ENCODE data around the gene DOCK4. TPM values are rescaled to one million over a fixed set of nuclear protein-coding genes. Genes with fewer than 3 reads are reported as not detected.

Gene DOCK4
- total RNA-seq, 1 donor from 2014 or later: 60.3 TPM

DNA sequence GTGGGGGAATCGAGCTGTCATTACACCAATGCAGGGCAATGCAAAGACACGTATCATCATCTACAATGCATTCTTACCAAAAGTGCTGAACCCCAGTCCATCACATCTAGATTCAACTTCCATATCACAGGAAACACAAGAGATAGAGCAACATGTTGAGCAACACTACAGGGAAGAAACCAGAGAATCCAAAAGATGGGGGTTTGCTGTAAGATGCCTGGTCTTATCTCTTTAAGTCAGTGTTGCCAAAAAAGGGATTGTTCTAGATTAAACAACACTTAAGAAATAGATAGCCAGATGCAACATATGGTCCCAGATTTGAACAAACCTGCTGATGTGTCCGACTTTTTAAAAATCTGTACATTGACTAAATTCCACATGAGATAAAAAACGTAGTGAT lies 328.3 kb downstream of the DOCK4 start:
- no peak overlapping the region for H3K27ac Mint-ChIP-seq (ENCODE audit: unreplicated experiment)
- H3K9me3 Mint-ChIP-seq (ENCODE audit: unreplicated experiment): no peaks in the 10 kb centered on the region
- no peak for DNase-seq
- H3K36me3 Mint-ChIP-seq (ENCODE audit: unreplicated experiment): peaks cover 24% of the 10 kb centered on the region
- peaks cover 8% of the 10 kb centered on the region for H3K4me1 Mint-ChIP-seq (ENCODE audit: low read depth, unreplicated experiment)
- TF ChIP-seq, protein P1, sequence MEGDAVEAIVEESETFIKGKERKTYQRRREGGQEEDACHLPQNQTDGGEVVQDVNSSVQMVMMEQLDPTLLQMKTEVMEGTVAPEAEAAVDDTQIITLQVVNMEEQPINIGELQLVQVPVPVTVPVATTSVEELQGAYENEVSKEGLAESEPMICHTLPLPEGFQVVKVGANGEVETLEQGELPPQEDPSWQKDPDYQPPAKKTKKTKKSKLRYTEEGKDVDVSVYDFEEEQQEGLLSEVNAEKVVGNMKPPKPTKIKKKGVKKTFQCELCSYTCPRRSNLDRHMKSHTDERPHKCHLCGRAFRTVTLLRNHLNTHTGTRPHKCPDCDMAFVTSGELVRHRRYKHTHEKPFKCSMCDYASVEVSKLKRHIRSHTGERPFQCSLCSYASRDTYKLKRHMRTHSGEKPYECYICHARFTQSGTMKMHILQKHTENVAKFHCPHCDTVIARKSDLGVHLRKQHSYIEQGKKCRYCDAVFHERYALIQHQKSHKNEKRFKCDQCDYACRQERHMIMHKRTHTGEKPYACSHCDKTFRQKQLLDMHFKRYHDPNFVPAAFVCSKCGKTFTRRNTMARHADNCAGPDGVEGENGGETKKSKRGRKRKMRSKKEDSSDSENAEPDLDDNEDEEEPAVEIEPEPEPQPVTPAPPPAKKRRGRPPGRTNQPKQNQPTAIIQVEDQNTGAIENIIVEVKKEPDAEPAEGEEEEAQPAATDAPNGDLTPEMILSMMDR (IDR thresholded peaks at IDR 0.05; ENCODE audit: partially characterized antibody, unreplicated experiment): no peak
- peaks cover 4% of the 10 kb centered on the region for H3K27me3 Mint-ChIP-seq (ENCODE audit: unreplicated experiment)
- no peak overlapping the region for H3K4me3 Mint-ChIP-seq (ENCODE audit: unreplicated experiment)

- Mint-ChIP-seq H3K4me3 (ENCODE audit: unreplicated experiment) (no peak overlapping the region), H3K27ac (ENCODE audit: unreplicated experiment) (no peak overlapping the region), H3K9me3 (ENCODE audit: unreplicated experiment) (no peaks in the 10 kb centered on the region), H3K36me3 (ENCODE audit: unreplicated experiment) (no peaks in the 10 kb centered on the region), H3K4me1 (ENCODE audit: low read depth, unreplicated experiment) (peaks cover 8% of the 10 kb centered on the region), H3K27me3 (ENCODE audit: unreplicated experiment) (no peaks in the 10 kb centered on the region)
- no peak for DNase-seq
- TF ChIP-seq, protein P1 (IDR thresholded peaks at IDR 0.05; ENCODE audit: partially characterized antibody, unreplicated experiment): no peak
Observed at GRCh38 chr7:111873963-111874690, 332.1 kb downstream of the DOCK4 start.

DNA sequence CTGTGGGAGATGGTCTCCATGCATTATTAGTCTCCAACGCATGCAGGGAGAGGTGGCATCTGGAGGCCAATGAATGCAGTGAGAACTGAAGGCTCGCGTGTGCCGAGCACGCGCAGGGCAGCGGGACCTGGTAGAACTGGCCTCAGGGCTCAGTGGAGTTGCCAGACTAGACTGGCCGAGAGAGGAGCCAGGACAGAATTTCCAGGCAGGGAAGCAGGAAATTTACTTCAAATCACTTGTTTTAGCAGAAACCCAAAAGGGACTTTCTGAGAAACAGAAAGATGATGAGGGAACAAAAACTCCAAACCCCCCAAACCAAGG lies 332.9 kb downstream of the DOCK4 start:
- Mint-ChIP-seq H3K4me1 (ENCODE audit: low read depth, unreplicated experiment) (peaks cover 8% of the 10 kb centered on the region), H3K27me3 (ENCODE audit: unreplicated experiment) (no peaks in the 10 kb centered on the region), H3K36me3 (ENCODE audit: unreplicated experiment) (no peaks in the 10 kb centered on the region), H3K4me3 (ENCODE audit: unreplicated experiment) (no peak overlapping the region), H3K9me3 (ENCODE audit: unreplicated experiment) (no peaks in the 10 kb centered on the region), H3K27ac (ENCODE audit: unreplicated experiment) (no peak overlapping the region)
- DNase-seq: no peak
- TF ChIP-seq, protein P1 (IDR thresholded peaks at IDR 0.05; ENCODE audit: partially characterized antibody, unreplicated experiment): no peak

DNA sequence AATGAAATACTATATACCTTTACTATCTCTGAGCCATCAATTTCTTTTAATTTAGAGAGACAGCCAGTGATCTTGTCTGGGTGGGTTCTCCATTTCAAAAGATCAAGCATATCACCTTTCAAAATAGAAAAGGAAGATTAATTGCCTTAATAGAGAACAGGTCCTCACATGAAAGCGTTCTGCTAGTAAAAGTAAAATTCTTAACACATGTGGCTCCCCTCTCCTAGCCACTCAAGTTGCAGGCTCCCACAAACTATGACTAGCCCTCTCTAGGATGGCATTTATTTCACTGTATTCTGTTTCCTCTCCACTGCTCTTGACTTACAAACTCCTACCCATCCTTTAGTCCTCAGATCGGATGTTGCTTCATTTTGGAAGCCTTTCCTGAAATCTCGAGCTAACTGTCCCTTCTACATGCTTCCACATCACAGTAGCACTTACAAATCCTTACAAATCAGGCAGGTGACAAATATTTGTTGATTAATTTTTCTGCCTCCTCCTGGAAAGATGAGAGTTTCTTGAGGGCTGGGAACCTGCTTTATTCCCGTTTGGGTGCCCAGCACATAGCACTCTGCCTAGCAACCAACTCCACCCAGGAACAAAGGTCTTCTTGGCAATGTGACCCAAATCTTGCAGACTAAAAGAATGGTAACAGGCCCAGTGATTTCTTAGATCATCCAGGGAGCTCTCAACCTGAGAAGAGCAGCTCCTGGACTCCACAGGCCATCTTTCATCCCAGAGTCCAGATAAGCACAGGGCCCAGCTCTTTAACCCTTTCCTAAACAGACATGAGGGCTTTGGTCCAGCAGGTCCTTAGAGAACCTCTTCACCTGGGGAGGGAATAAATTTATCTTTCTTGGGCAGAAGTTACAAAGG lies 333.5 kb downstream of the DOCK4 start:
- DNase-seq: no peak
- Mint-ChIP-seq H3K4me3 (ENCODE audit: unreplicated experiment) (no peak overlapping the region), H3K9me3 (ENCODE audit: unreplicated experiment) (no peaks in the 10 kb centered on the region), H3K27ac (ENCODE audit: unreplicated experiment) (no peak overlapping the region), H3K4me1 (ENCODE audit: low read depth, unreplicated experiment) (peaks cover 8% of the 10 kb centered on the region), H3K27me3 (ENCODE audit: unreplicated experiment) (no peaks in the 10 kb centered on the region), H3K36me3 (ENCODE audit: unreplicated experiment) (no peaks in the 10 kb centered on the region)
- TF ChIP-seq, protein P1 (IDR thresholded peaks at IDR 0.05; ENCODE audit: partially characterized antibody, unreplicated experiment): no peak

DNA sequence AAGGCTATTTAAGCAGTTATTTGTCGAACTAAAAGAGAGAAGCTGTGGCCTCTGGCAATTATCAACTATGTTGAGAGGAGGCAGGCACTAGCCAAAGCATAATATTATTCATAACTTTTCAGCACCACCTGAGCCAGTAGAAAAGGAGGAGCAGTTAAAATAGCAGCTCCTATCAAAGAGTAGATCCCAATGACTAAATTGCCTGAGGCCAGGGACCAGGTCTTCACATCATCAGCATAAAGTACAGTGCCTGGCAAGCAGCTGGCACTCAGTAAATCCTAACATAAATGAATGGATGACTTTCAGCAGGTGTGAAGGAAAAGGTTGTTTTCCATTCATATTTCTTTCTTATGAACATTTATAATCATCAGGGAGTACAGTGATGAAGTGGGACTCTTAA lies 334.9 kb downstream of the DOCK4 start:
- no peak for DNase-seq
- Mint-ChIP-seq H3K4me1 (ENCODE audit: low read depth, unreplicated experiment) (peaks cover 8% of the 10 kb centered on the region), H3K36me3 (ENCODE audit: unreplicated experiment) (no peaks in the 10 kb centered on the region), H3K9me3 (ENCODE audit: unreplicated experiment) (no peaks in the 10 kb centered on the region), H3K27ac (ENCODE audit: unreplicated experiment) (no peak overlapping the region), H3K27me3 (ENCODE audit: unreplicated experiment) (no peaks in the 10 kb centered on the region), H3K4me3 (ENCODE audit: unreplicated experiment) (no peak overlapping the region)
- TF ChIP-seq, protein P1 (IDR thresholded peaks at IDR 0.05; ENCODE audit: partially characterized antibody, unreplicated experiment): no peak
